Stimulated activated CD4-positive, alpha-beta T cell treated with anti-CD3 and anti-CD28 coated beads, Interleukin-15, amount 100 ng/mL, for 24 hours (primary cell): ENCODE results near the gene DNLZ.

Experiments used
- DNase-seq: peaks from one replicate; pipeline ENCODE4 v3.0.0-alpha.2; 2020

Gene DNLZ

DNA sequence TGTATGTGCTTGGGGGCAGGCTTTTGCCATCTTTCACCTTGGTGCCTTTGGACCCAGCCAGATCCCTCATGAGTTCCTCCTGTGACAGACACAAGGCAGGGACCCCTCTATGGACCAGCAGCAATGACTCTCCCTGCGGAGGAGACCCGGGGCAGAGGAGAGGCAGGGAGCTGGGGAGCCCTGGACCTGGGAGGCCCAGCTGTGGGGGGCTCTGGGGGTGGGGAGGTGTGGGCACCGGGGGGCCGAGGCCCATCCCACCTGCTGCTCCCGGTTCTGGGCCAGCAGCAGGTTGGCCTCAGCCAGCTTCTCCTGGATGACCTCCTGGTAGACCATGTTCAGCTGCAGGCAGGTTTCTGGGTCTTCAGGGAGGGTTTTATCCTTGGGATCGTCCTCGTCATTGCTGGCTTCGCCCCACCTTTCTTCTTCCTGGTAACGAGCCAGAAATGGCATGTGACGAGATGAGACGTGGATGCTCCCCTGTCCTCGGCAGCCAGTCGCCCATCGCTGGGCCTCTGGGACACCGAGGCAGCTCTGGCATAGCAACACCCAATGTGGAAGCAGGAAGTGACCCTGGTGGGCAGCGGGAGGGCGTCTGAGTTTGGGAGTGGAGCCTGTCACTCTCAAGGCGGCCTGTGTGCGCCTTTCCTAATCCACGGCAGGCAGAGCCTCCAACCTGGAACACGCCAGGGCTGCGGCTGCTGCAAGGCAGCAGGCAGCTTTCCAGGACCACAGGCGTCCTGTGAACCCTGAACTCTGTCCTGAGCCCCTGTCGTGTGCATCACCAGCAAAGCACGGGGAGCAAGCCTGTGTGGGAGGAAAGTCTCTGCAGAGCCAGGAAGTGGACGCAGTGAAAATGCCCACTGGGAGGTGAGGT, 32.0 kb upstream of the DNLZ start:
- DNase-seq: no peak

DNA sequence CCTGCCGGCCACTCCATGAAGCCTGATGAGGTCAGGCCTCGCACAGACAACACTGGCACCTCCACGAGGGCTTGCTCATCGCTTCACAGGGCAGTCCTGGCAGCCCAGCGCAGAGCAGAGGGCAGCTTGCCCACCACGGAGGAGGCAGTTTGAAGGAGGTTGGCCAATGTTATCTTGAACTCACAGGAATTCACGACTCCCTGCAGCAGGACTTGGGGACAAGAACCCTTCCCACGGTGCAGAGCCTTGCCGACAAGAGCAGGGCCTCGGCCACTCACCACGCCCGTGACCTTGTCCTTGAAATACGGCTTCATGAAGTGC, 31.4 kb upstream of the DNLZ start:
- no peak for DNase-seq

GRCh38 chr9:136394312-136395019, 30.9 kb upstream of the DNLZ start:
- no peak for DNase-seq

DNA sequence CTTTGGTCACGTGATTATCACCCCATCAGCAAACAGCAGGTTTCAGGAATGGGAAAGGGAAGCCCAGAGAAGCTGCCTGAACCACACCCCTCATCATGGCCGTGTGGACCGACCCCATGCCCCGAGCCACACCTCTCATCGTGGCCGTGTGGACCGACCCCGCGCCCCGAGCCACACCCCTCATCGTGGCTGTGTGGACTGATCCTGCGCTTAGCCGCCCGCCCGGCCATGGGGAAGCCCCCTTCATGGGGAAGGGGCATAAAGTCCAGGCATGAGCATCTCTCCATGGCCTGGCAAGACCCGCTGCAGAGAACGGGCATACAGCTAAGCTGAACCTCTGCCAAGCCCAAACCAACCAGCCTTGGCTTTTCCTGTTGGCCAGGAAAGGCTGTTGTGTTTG, 30.0 kb upstream of the DNLZ start:
- DNase-seq: no peak

- no peak for DNase-seq
Measured at GRCh38 chr9:136392538-136393449, 29.2 kb upstream of the DNLZ start.

GRCh38 chr9:136391737-136392537, 28.4 kb upstream of the DNLZ start:
- DNase-seq: no peak

DNA sequence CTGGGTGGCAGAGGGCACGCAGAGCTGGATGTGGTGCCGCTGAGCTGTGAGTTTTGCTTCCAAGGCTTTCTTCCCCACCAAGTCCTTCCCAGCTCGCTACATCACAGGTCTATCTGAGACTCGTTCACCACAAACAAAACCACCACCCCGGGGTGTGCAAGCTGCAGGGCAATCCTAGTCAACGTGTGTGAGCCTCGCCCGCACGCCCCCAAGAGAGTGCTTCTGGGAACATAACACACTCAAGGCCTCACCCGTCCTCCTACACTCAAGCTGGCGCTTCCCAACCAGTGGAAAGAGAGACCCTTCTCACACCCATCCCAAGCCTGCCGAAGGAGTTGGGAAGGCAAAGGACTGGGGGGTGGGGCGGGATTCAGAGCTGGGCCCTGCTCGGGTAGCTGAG, 25.9 kb upstream of the DNLZ start:
- no peak for DNase-seq

DNA sequence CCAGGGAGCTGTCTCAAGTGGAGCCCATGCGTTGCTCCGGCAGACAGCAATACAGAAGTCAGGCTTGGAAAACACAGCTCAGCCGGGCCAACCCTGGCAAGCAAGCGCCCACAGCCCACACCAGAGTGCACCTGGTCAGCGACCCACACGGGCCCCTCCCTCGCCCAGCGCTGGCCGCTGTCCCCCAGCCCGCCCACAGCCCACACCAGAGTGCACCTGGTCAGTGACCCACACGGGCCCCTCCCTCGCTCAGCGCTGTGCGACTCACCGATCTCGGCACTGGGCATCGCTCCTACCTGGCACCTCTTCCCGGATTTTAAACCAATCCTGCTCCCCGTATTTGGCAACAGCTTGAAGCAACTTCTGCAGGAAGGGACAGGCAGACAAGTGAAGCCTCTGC, 23.7 kb upstream of the DNLZ start:
- no peak for DNase-seq

DNA sequence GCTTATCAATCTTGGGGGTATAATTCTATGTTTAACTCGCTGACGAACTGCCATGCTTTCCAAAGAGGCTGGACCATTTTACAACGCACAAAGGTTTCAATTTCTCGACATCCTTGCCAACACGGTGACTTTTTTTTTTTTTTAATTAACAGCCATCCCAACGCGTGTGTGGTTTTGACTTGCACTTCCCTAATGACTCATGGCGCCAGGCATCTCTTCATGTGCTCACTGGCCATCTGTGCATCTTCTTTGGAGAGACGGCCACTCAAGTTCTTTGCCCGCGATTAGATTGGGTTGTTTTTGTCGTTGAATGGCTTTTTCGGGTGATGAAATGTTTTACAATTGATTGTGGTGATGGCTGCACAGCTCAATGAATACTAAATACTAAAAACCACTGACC, 22.5 kb upstream of the DNLZ start:
- no peak for DNase-seq

GRCh38 chr9:136385015-136385414, 21.5 kb upstream of the DNLZ start:
- peak; percentile 58 for DNase-seq

DNA sequence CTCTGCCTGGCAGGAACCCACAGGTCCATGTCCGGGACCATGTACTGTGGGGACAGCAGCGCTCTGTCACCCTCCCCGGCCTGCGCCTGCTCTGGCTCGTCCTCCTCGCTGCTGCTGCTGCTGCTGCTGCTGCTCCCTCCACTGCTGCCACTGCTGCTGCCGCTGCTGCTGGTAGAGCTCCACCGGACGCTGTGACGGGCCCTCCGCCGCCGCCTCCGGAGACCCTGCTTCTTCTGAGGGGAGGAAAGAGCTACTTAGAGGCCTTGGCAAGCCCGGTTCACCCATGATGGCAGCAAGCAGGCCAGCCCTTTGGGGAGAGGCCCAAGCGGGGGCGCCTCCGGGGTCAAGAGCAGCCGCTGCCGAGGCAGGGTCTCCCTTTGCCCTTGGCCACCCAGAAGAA, 19.9 kb upstream of the DNLZ start:
- DNase-seq: no peak

GRCh38 chr9:136381966-136382513, 18.5 kb upstream of the DNLZ start:
- no peak for DNase-seq

- no peak for DNase-seq
Measured at GRCh38 chr9:136381311-136381710, 17.8 kb upstream of the DNLZ start.

- no peak for DNase-seq
Measured at GRCh38 chr9:136380381-136380780, 16.8 kb upstream of the DNLZ start.

DNA sequence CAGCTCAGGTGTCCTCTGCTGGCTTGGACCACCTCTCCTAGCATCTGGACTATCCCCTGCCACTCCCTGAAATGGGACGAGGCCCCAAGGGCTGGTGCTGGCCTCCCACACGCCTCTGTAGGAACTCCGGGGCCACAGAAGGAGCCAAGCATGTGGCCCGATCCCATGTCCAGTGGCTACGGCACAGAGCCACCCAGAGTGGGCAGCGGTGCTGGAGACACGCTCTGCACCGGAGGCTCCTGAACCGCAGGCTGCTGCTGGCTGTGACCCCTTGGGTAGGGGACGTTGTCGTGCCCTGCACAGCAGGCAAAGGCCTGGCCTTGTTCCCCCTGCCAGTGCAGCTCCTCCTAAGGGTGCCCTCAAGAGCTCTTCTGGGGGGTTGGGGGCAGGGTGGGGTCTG, 16.3 kb upstream of the DNLZ start:
- DNase-seq: no peak

DNA sequence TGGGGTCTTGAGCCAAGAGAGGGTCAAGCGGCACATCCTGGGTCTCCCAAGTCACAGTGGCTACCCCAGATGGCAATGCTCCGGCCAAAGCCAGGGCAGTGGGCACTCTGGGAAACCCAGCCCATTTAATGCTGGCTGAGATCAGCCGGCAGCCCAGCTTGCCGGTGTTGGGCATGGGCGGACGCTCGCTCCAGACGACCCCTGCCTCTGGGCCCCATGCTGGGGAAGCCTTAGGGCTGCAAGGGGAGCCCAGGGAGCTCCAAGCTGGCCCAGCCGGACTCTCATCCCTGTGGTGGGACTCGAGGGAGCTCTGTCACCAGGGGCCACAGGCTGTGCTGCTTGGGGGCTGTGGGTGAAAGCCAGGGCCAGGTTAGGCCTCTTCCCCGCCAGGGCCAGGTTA, 15.9 kb upstream of the DNLZ start:
- DNase-seq: no peak

- DNase-seq: no peak
Measured at GRCh38 chr9:136379003-136379287, 15.4 kb upstream of the DNLZ start.

GRCh38 chr9:136378170-136379002, 14.8 kb upstream of the DNLZ start:
- DNase-seq: no peak

GRCh38 chr9:136377341-136378169, 14.0 kb upstream of the DNLZ start:
- DNase-seq: no peak

DNA sequence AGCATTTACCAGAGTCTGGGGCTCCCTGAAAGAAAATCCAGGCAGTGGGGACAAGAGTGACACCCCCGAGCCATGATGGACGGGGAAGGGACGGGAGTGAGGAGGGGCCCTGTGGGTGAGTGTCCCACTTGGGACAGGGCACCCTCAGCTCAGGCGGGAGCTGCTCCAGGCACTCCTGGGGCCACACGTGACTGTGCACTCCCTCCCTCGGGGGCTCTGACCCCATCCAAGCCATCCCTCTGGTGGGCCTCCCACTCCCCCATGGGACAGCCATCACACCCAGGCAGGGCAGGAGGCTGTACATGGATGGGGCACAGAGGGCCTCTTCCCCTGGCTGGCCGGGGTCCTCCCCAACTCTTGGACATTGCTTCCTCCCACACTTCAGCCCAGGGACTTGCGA, 12.9 kb upstream of the DNLZ start:
- no peak for DNase-seq

DNA sequence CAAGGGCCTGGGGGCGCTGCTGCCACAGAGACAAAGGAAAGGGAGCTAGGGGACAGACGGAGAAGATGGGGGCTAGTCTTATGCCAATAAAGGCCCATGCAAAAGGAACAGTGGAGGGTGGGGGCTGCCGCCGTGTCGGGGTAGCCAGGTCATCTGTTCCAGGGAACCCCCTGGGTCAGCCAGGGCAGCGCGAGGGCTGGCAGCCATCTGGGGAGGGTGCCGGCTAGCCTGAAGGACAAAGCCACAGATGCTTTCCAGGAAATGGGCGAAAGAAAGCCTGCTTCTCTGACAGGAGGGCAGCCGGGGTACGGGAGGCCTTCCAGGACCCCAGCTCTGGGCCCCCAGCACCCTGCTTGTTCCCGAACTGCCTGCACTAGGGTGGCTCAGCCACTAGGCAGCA, 11.6 kb upstream of the DNLZ start:
- DNase-seq: no peak
